ENCODE measurements around the gene PANK3.
"Not testable (repeated sequence)": the region's sequence is repeated elsewhere in the genome, so short reads cannot be mapped to it uniquely, and the experiment has no call there.

The PANK3 gene

GRCh38 chr5:168553377-168554130, 25.6 kb downstream of the PANK3 start:
- no peak for DNase-seq

GRCh38 chr5:168552146-168552545, 27.0 kb downstream of the PANK3 start:
- peak in 1 of 58 donors; percentile 18 for DNase-seq

GRCh38 chr5:168550656-168551055, 28.5 kb downstream of the PANK3 start:
- no peak for DNase-seq

DNA sequence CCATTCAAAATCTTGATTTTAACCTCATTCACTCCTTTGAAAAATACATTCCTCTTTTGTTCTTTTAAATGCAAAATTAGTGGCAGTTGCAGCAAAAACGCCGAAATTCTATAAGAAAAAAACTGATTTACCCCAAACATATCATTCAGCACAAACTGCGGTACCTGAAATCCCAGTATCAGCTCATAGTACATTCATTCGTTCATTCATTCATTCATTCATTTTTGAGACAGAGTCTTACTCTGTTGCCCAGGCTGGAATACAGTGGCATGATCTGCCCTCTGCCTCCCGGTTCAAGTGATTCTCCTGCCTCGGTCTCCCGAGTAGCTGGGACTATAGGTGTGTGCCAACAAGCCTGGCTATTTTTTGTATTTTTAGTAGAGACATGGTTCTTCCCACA, 29.6 kb downstream of the PANK3 start:
- DNase-seq = no peak

DNA sequence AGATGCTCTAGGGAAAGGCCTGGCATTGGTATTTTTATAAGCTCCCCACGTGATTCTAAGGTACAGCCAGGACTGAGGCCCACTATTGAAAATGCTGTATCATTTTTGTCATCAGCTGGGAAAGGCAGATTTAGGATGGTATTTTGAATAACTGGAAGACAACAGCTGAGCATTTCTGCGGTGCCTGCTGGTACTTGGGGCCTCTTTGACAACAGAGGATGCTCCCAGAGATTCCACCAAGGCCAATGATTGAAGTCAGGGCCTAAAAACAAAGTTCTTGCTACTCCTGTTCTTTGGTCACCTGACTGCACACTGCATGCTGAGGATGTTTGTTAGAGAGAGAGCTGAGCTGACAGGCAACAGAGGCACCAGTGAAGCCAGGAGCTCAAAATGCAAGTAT, 42.0 kb downstream of the PANK3 start:
- peak in 1 of 58 donors; percentile 45 for DNase-seq

DNA sequence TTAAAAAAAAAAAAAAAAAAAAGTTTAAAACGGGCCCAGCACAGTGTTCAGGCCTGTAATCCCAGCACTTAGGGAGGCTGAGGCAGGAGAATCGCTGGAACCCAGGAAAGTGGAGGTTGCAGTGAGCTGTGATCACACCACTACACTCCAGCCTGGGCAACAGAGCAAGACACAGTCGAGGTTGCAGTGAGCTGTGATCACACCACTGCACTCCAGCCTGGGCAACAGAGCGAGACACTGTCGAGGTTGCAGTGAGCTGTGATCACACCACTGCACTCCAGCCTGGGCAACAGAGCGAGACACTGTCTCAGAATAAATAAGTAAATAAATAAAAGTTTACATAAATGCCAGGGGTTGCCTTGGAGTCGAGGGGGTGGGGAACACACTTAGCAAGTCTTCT, 44.8 kb downstream of the PANK3 start:
- DNase-seq = not testable (repeated sequence)

GRCh38 chr5:168531987-168532864, 46.9 kb downstream of the PANK3 start:
- no peak for DNase-seq

- DNase-seq = no peak
Measured at GRCh38 chr5:168531191-168531590, 48.0 kb downstream of the PANK3 start.

DNA sequence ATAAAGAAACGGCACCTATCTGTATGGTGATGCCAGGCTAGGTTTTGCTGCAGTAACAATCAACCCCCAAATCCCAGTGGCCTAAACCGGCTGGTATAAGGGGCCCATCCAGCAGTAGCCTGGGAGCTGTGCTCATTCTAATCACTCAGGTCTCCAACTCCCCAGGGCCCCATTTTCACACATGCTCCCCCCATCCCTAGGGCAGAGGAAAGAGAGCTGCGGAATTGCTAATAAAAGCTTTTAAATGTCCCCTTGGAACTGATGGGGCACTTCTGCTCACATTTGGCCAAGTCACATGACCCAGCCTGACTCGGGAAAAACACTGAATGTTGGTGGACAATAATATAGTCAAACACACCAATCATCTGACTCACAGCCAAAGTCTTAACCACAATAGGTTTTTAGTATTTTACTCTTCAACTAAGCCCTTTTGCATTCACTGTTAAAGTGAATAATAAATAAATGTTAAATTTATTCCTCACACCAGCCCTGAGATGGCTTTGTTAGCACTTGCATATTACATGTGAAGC, 48.5 kb downstream of the PANK3 start:
- no peak for DNase-seq

- DNase-seq = peak in 12 of 58 donors; percentile 4 to 24 (median 11)
Measured at GRCh38 chr5:168529374-168530234, 49.6 kb downstream of the PANK3 start.

- peak in 36 of 58 donors; percentile 4 to 66 (median 30) for DNase-seq
Measured at GRCh38 chr5:168528521-168529373, 50.4 kb downstream of the PANK3 start, which contains the start of gene FBLL1. Gene FBLL1, plus strand, starts transcription at chr5:168529305. Its CDS starts 200 bp downstream, at chr5:168529505.

DNA sequence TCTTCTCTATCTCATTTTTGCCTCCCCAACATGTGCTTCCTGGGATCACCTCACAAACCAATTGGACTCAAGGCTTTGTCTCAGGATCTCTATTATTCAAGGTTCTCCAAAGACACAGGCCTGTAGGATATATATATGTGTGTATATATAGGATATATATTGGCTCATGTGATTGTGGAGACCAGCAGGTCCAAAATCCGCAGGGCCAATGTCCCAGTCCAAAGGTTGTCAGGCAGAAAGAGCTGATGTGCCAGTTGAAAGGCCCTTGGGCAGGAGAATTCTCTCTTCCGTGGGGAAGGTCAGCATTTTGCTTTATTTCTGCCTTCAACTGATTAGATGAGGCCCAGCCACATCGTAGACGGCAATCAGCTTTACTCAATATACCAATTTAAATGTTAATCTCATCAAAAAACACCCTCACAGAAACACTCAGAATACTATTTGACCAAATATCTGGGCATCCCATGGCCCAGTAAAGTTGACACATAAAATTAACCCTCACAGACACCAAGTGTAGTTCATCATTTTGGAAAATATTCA, 51.3 kb downstream of the PANK3 start:
- no peak for DNase-seq

- no peak for DNase-seq
Measured at GRCh38 chr5:168525856-168526255, 53.3 kb downstream of the PANK3 start.

GRCh38 chr5:168513861-168514428, 65.2 kb downstream of the PANK3 start:
- DNase-seq = no peak

GRCh38 chr5:168502563-168503237, 76.5 kb downstream of the PANK3 start:
- DNase-seq = no peak

Measured in anterior cingulate cortex (tissue), 58 donors.